ENCODE data around the gene ZBTB16.

ZBTB16 gene

DNA sequence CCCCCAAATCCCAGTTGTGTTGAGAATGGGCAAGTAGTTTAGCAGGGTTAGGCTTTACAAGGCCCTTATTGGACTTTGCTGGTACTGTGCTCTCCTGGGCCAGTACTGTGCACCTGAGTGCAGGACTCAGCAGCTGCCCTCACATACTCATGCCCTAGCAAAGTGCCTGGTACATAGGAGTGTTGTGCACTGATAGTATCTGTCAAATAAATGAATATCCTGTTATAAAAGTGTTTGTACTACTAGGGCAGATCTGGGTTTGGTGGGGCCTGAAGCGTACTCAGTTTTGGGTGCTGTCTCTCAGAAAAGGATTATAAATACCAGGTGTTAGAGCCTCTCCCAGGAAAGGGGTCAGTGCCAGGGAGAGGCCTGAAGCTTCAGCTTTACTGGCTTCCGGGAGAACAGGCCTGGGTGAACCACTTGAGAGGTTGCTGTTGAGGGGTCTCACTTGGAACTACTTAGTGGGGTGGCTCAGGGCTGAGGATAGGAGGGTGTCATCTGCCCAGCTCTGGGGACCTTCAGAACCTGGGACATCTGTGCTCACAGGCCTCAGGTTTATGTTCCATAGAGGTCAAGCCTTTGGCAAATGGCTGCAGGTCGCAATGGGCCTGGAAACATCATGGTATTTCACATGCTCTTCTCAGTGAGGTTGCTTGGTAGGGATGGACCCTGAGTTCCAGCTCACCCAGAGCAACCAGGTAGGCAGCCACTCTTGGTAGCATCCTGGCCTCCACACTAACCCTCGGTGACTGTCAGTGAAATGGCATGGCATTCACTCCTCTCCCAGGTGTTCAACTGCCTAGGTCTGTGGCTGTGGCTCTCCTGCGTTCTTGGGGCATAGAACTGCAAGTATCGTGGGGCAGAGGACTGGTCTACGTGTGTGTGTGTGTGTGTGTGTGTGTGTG, 106.1 kb downstream of the ZBTB16 start:
- TF ChIP-seq ZFX (IDR thresholded peaks at IDR 0.05; ENCODE audit: borderline replicate concordance), result no peak
- TF ChIP-seq, protein P1, sequence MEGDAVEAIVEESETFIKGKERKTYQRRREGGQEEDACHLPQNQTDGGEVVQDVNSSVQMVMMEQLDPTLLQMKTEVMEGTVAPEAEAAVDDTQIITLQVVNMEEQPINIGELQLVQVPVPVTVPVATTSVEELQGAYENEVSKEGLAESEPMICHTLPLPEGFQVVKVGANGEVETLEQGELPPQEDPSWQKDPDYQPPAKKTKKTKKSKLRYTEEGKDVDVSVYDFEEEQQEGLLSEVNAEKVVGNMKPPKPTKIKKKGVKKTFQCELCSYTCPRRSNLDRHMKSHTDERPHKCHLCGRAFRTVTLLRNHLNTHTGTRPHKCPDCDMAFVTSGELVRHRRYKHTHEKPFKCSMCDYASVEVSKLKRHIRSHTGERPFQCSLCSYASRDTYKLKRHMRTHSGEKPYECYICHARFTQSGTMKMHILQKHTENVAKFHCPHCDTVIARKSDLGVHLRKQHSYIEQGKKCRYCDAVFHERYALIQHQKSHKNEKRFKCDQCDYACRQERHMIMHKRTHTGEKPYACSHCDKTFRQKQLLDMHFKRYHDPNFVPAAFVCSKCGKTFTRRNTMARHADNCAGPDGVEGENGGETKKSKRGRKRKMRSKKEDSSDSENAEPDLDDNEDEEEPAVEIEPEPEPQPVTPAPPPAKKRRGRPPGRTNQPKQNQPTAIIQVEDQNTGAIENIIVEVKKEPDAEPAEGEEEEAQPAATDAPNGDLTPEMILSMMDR (IDR thresholded peaks at IDR 0.05), result no peak
- peak overlapping the region; percentile 98 for H3K27ac ChIP-seq

DNA sequence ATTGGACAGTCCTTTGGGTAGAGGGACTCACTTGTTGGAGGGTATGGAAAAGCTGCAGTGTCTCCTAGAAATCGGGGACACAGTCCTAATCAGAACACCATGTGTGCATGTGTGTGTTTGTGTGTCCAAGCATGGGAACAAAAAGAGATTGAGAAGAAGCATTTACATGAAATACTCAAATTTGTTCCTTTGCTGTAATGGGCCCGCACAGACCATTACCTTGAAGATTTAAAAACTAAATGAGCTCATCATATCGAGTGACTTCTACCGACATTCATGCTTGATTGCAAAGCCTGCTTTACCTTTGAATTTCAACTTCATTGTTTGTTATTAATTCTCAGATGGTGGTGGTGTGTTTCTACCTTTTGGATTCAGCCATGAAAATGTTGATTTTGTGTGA, 106.9 kb downstream of the ZBTB16 start:
- TF ChIP-seq, protein P1 (IDR thresholded peaks at IDR 0.05), result no peak
- no peak for TF ChIP-seq ZFX (IDR thresholded peaks at IDR 0.05; ENCODE audit: borderline replicate concordance)
- peak overlapping the region; percentile 98 for H3K27ac ChIP-seq

DNA sequence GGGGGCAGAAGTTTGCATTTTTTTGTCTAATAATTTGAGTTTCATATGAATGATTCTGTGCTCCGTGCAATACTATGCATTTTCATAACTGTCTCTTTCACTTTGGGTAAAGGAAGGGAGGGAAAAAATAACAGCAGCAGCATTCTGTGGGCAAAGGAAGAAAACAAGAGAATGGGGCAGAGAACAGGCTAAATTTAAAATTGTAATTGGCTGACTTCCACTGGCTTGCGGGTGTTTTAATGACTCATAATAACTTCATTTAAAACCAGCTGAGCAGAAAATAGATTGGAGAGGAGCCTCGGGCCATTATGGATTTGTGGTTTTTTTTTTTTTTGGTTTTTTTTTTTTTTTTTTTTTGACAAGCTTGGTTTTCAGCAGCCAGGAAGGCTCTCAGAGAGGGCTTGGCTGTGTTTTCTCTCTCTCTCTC, 107.4 kb downstream of the ZBTB16 start:
- peak overlapping the region; percentile 98 for H3K27ac ChIP-seq
- TF ChIP-seq ZFX (IDR thresholded peaks at IDR 0.05; ENCODE audit: borderline replicate concordance), result no peak
- TF ChIP-seq, protein P1 (IDR thresholded peaks at IDR 0.05), result no peak

DNA sequence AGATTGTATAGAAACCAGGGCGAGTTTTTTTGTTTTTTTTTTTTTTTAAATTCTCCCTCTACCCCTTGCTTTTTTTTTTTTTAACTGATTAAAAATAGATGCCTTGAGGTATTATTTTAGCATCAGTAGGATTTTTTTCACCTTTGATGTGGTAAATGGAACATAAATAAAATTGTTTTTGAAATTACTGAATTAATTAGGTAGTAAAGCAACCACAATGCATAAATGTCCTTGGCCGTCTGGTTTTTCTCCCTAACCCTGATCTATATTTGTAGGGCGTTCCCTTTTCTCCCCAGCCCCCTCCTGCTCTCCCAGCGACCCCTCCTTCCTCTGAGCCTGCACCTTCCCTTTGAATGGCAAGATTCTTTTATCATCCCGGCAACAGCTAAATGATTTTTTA, 107.8 kb downstream of the ZBTB16 start:
- TF ChIP-seq, protein P1 (IDR thresholded peaks at IDR 0.05), result no peak
- no peak for TF ChIP-seq ZFX (IDR thresholded peaks at IDR 0.05; ENCODE audit: borderline replicate concordance)
- peak overlapping the region; percentile 98 for H3K27ac ChIP-seq

DNA sequence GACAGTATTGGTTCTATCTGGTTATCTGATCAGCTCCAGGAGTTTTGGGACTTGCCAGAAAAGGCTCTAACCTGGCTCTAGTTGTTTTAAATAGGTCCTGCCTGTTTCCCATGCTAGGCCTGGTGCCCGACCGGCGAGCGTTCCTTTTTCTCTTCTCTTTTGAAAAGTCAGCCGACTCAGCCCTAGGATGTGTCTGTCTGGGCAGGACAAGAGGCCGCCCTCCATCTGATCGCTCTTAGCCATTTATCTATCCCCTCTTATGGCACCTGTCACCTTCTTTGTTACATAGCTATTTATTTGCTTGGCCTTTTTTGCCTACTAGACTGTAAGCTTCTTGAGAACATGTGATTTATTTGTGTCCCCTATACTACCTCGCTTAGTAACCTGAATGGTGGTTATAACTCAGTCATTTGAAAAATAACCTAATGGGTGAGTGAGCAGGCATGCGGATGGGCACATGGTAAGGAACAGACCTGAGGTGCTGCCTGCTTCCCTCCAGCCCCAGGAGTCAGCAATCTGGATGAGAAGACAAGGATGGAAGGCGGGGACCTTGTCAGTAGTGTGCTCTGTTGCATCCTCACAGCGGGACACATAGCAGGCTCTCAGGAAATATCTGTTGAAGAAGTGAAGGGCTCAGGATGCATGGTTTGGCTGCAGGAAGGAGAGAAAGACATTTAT, 108.4 kb downstream of the ZBTB16 start:
- TF ChIP-seq, protein P1 (IDR thresholded peaks at IDR 0.05), result no peak
- TF ChIP-seq ZFX (IDR thresholded peaks at IDR 0.05; ENCODE audit: borderline replicate concordance), result no peak
- peak overlapping the region; percentile 98 for H3K27ac ChIP-seq

DNA sequence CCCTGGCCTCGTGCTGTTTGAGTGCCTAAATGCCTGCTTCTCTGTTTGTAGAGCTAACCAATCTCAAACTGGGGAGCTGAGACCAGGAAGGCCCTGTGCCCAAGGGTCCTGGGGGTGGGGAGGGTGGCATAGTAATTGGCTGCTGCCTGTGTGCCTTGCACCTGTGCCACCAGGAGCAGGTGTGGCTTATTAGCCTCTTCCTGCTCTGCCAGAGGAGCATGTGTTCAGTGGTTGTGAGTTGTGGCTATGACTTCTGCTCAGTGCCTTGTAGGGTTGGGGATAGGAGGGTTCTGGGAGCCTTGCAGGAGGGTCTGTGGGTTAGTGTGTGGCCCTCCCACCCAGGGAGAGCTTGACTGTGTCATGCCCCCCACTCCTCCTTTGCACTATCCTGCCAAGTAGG, 109.2 kb downstream of the ZBTB16 start:
- H3K27ac ChIP-seq, result peak overlapping the region; percentile 98
- no peak for TF ChIP-seq ZFX (IDR thresholded peaks at IDR 0.05; ENCODE audit: borderline replicate concordance)
- TF ChIP-seq, protein P1 (IDR thresholded peaks at IDR 0.05), result no peak

DNA sequence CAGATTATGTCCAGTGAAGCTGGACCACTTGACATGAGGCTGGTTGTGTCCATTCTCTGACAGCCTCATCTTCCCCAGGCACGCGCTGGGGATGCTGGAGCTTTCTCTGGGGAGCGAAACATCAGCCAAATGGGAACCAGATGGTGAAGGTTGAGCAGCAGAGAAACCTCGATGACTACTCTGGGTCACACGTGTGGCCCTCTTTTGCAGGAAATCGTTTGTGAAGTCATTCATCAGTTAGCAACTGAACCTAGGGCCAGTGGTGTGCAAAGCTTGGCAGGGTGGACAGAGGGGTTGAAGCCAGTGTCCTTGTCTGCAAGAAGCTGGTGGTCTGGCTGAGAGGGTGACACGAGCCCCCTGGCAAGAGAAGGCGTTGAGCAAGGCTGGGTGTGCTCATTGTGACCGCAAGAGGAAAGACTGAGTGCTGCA, 109.8 kb downstream of the ZBTB16 start:
- peak overlapping the region; percentile 98 for H3K27ac ChIP-seq
- TF ChIP-seq ZFX (IDR thresholded peaks at IDR 0.05; ENCODE audit: borderline replicate concordance), result no peak
- TF ChIP-seq, protein P1 (IDR thresholded peaks at IDR 0.05), result no peak
